Skeletal muscle cell (primary cell): ENCODE measurements around the gene RFX1.

ENCODE experiments used
- DNase-seq: peaks from one replicate; pipeline ENCODE4 v3.0.0-alpha.2; 2010; ENCODE audit warnings: low read depth
- H3K4me3 ChIP-seq: 2 replicates; pipeline ENCODE4 v1.5.1; 2011; ENCODE audit warnings: low read depth, mild to moderate bottlenecking, control low read depth, low read length, moderate library complexity

Gene RFX1

GRCh38 chr19:13965377-13965896 is 40.7 kb downstream of the RFX1 start:
- no peak for DNase-seq
- H3K4me3 ChIP-seq: no peak overlapping the region

- DNase-seq: peak; percentile 17
- H3K4me3 ChIP-seq: no peak overlapping the region
Observed at GRCh38 chr19:13964776-13965175, 41.3 kb downstream of the RFX1 start.

DNA sequence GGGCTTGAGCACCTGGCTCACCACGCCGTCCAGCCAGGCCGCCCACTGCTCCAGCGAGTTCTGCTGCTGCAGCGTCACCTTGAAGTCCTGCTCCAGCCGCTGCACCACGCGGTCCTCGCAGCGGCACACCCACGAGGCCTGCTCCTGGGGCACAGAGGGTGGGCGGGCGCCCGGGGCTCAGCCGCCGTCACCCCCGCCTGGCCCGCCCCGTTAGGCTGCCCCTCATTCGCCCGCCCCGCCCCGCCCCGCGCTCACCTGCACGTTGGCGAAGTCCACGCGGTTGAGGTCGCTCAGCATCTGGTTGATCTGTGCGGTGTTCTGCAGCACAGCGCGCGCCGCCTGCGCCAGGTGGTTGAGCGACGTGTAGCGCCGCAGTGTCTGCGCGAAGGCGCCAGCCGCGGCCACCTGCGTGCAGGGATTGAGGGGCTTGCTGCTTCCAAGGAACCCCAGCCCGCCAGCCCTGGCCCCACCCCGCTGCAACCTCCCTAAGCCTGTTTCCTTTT is 42.5 kb downstream of the RFX1 start:
- DNase-seq: no peak
- H3K4me3 ChIP-seq: no peak overlapping the region

DNA sequence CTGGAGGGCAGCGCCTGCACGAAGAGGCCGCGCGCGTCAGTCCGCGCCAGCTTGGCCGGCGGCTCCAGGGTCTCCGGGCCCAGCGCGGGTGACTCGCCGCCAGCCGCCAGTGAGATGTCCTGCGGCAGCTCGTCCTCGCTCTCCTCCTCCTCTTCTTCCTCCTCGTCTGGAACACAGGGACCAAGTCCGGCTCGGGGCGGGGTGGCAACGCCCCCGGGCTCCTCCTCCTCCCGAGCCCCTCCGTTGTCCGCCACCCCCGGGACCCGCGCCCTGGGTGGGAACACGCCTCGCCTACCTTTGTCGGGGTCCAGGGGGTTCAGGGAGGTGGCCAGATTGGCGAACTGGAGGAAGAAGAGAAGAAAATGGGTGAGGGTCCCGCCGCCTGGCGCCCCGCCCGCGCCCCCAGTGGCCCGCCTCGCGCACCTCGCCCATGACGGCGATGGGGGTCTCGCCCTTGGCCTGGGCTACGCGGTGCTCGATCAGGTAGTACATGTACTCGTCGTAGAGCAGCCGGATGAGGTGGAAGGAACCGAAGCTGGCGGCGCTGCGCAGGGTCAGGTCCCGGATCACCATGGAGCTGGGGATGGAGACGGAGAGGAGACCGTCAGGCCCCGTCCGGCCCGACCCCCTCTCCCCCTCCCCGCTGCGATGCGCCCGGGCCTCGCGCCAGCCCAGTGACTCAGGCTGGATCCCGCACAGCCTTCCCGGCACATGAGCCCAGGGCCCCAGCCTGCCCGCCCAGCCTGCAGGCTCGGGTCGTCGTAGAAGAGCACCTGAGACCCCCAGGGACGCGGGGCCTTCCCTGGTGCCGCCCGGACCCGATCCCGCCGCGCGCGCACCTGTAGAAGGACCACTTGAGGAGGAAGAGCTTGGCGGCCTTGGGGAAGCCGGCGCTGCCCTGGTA is 43.2 kb downstream of the RFX1 start:
- H3K4me3 ChIP-seq: peak overlapping the region; percentile 9

DNA sequence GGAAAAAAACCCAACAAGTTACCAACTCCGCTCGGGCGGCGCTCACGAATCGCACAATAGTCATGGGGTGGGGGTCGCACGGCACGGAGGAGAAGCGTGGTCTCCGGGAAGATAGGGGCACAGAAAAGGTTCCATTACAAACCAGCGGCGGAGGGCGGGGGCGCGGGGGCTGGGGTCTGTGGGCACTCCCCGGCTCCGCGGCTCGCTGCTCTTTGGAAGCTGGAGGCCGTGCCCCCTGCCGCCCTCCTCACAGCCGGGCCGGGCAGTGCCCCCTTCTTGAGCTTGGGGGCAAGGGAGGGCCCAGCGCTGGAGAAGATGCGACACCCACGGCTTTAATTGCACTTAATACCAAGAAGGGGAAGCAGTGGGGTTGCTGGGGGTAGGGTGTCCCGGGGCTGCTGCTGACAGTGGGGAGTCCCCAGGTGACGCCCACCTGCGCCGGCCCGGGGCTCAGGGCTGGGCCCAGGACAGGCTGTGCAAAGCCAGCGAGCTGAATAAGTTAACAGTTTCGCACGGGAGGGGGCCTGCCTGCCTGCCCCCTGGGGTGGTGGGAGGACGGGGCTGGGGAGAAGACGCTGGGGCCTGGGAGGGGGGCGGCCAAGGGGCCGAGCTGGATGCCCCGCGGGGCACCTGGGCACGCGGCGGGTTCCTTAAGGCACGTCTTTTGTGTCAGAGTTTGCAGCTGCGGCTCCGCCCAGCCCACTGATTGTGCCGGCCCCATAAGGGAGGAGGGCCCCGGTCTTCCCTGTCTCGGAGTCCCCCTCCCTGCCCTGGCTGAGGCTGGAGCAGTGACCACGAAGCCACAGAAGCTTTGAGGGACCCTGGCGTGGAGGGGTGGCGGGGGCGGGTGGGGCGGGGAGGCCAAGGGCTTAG is 44.1 kb downstream of the RFX1 start:
- no peak for DNase-seq
- H3K4me3 ChIP-seq: no peak overlapping the region

More for the DNA sequence above, 43.2 kb downstream of the RFX1 start:
- DNase-seq: no peak

DNA sequence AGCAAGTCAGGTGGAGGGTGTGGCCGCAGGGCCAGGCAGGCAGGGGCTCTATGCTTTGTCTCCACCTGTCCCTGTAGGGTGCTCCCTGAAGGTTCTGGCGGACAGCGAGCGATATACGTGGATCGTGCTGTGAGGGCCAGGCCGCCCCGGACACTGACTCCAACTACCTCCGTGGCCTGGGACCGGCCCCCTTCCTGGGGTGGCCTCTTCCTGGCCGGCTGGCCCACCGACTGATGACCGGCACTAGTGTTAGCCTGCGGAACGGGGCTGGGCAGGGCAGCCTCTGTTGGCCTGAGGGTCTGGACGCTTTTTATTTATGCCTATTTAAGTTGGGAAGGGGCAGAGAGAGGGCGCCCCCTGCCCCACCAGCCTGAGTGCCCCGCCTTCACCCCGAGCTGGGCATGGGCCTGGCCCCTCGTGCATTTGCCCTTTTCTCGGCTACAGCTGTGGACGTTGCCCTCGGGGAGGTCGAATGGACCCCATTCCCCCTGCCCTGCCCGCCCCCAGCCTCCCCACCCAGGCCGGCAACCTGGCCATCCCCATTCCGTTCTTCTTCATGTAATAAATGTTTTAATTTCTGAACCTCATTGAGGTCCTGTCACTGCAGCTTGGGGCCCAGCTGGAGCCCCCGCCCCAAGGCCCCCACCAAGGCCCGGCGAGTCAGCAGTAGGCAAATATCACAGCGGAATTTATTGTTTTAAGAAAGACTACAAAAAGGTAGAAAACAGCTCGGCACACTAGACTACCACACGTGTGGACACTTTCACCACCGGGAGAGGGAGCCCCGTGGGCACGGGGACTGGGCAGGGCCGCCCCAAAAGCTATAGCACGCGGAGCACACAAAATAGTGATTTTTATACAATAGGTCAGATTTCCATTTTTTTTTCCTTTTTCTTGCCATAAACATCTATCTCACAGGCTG is 45.0 kb downstream of the RFX1 start:
- no peak for DNase-seq

DNA sequence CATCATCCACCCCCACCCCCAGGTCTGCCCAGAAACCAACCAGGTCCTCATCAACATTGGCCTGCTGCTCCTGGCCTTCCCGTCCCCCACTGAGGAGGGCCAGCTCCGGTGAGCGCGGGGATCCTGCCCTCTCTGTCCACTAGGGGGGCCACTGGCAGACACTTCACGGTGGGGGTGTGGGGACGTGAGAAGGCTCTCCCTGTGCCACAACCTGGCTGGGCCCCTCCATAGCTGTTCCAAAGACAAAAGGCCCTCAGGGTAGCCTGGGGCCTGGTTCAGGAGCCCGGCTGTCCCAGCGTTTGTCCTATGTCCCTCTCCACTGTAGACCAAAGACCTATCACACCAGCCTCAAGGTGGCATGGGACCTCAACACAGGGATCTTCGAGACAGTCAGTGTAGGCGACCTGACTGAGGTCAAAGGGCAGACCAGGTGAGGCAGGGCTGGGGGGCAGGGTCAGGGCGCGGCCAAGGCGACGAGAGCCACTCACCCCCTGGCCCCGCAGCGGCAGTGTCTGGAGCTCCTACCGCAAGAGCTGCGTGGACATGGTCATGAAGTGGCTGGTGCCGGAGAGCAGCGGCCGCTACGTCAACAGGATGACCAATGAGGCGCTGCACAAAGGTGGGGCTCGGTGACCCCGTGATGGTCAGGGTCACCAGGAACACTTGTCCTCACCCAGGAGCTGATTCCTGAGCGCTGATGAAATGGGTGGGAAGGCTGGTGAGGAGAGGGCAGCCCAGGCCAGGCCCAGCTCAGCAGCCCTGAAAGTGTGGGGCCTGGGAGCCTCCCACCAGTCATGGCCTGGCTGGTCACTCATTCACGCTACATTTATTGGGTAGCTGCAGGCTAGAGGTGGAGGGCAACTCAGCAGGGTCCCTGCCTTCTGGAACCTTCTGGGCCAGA is 45.9 kb downstream of the RFX1 start:
- DNase-seq: no peak
- no peak overlapping the region for H3K4me3 ChIP-seq

More for the DNA sequence above, 45.0 kb downstream of the RFX1 start:
- H3K4me3 ChIP-seq: no peak overlapping the region

DNA sequence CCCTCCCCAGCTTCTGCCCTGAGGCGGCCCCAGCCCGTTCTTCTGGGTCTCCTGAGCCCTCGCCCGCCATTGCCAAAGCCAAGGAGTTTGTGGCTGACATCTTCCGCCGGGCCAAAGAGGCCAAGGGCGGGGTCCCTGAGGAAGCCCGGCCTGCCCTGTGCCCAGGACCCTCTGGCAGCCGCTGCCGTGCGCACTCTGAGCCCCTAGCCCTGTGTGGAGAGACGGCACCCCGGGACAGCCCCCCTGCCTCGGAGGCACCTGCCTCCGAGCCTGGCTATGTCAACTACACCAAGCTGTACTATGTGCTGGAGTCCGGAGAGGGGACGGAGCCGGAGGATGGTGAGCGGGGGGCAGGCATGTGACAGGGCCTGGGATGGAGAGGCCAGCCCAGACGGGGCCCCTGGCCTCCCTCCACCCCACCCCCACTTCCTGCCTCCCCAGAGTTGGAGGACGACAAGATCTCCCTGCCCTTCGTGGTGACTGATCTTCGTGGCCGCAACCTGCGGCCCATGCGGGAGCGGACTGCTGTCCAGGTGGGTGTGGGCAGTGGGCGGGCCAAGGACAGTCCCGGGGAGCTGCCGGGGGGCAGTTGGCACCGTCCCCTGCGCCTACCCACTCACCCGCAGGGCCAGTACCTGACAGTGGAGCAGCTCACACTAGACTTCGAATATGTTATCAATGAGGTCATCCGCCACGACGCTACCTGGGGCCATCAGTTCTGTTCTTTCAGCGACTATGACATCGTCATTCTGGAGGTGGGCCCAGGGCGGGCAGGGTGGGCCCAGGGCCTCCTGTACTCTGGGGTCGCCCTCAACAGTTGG is 46.8 kb downstream of the RFX1 start:
- no peak overlapping the region for H3K4me3 ChIP-seq
- no peak for DNase-seq

DNA sequence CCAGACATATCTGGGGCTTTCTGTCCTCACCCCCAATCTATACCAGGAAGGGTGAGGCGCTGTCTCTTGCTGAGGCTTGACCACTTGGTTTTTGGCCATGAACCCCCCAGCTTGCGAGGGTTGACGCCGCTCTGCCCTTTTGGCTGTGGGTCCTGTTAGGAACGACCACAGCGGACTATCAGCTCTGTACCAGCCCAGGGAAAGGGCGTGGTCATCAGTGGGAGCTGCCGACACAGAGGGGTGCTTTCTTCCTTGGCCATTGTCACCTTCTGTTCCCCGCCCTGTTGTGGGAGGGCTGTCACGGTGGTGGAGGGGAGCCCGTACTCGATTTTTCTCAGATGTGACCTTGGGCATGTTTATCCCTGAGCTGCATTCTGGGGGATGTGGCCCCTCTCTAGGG is 48.1 kb downstream of the RFX1 start:
- no peak for DNase-seq
- no peak overlapping the region for H3K4me3 ChIP-seq

DNA sequence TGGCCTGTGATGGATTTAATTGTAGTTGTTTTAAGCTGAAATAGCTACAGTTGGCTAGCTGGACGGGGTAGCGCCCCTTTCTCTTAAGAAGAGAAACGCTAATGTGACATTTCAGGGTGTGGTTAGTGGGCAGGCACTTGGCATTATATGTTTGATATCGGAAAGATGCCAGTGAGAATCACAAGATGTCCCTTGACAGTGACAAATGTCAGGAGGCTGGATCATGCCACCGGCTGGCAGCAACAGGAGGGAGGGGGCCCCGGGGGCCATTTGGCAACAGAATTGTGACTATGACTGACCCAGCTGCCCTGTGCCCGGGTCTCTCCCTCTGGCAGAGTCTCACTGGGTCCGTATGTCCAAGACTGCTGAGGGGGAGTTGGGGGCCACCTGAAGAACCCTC is 49.1 kb downstream of the RFX1 start:
- DNase-seq: no peak
- no peak overlapping the region for H3K4me3 ChIP-seq

DNA sequence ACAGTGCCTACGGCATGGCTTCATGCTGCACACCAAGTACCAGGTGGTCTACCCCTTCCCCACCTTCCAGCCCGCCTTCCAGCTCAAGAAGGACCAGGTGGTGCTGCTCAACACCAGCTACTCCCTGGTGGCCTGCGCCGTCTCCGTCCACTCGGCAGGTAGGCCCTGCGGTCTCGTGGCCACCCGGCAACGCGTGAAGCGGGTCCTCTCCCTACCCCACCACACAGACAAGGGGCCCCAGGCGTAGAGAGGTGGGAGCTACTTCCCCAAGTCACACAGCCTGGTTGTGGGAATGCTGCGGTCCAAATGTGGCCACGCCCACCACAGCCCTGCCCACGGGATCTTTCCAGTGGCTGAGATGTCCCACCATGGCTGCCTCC is 49.8 kb downstream of the RFX1 start:
- DNase-seq: no peak
- H3K4me3 ChIP-seq: no peak overlapping the region

DNA sequence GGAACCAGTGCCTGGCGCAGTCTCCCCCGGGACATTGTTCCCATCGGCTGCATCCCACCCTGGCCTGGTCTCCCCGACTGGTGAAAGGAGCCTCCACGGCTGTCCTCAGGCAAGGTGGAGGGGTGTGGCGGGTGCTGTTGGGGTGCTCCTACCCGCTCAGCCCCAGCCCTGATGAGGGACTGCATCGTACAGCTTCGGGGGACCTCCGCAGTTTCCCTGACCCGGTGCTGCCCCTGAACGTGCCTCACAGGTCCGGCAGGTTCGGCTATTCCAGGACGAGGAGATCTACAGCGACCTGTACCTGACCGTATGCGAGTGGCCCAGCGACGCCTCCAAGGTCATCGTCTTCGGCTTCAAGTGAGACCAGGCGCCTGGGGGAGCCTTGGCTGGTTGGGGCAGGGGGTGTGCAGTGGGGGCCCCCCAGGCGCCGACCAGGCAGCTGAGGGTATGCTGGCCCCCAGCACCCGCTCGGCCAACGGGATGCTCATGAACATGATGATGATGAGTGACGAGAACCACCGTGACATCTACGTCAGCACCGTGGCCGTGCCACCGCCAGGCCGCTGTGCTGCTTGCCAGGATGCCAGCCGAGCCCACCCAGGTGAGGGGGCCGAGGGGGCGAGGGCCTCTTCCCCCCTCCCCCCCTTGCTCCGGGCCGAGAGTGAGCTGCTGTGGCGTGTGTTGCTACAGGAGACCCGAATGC is 50.3 kb downstream of the RFX1 start:
- DNase-seq: no peak
- H3K4me3 ChIP-seq: no peak overlapping the region

DNA sequence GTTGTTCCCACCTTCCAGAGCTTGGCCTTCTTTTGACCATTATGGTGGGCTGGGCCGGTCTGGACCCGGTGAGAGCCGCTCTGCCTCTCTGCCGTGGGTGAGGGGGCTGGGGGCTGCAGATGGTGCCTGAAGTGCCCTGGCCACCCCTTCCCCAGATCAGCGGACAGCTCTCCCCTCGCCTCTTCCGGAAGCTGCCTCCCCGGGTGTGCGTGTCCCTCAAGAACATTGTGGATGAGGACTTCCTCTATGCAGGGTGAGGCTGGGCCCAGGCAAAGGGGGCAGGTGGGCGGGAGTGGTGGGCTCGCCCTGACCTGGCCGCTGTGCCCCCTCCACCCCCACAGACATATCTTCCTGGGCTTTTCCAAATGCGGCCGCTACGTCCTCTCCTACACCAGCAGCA is 51.9 kb downstream of the RFX1 start:
- no peak for DNase-seq

DNA sequence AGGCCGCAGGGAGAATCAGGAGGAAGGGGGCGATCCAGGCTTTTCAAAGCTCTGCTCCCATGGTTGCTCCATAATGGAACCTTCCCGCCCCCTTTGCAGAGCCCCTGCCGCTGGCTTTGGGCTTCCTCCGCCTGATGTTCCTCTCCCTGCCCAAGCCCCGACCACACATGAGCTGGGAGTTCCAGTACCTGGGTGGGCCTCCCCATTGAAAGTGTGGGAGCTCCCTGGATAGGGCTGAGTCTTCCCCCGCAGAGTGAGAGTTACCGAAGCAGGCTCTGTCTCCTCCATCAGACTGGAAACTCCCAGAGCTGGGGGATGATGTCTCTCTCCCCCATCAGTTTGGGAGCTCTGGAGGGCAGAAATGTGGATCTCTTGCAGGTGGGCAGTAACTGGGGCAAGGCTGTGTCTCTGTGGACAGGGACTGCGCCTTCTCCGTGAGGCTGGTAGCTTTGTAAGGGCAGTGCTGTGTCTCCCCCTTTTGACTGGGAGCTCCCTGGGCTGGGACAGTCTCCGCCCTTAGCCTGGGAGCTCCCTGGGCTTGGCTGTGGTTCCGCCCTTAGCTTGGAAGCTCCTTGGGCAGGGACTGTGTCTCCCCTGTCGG is 53.1 kb downstream of the RFX1 start:
- DNase-seq: peak; percentile 13
- H3K4me3 ChIP-seq: peak overlapping the region; percentile 71

More for the DNA sequence above, 51.9 kb downstream of the RFX1 start:
- no peak overlapping the region for H3K4me3 ChIP-seq

GRCh38 chr19:13952154-13952930 is 53.8 kb downstream of the RFX1 start, which contains the start of gene DCAF15:
Gene DCAF15 (plus strand): TSS chr19:13952509. CDS start chr19:13952513, 4 bp downstream.
- H3K4me3 ChIP-seq: peak within 1 kb of the TSS; percentile 71
- DNase-seq: peak; percentile 99

- H3K4me3 ChIP-seq: peak overlapping the region; percentile 53
- no peak for DNase-seq
Observed at GRCh38 chr19:13951799-13952153, 54.3 kb downstream of the RFX1 start.
